Thyroid gland (tissue), 4 donors: ENCODE measurements around the gene ARHGEF28. TPM values are rescaled to one million over a fixed set of nuclear protein-coding genes. Genes with fewer than 3 reads are reported as not detected.

ENCODE experiments used
- DNase-seq, 2 donors: peaks; one replicate each; pipeline ENCODE4 v3.0.0-alpha.2; 2019
- H3K27ac ChIP-seq, 3 donors: fragments of 200-600 bp; sonication (generic); 1 replicate in 2 of 3; 2 replicates in 1 of 3; pipeline ENCODE4 v1.5.1; 2016 to 2019; ENCODE audit warnings: mild to moderate bottlenecking in 1 of 3, moderate library complexity in 1 of 3
- H3K27me3 ChIP-seq: fragments of 200-600 bp; sonication (generic); one replicate; pipeline ENCODE4 v1.5.1; 2019
- H3K36me3 ChIP-seq, 2 donors: fragments of 200-600 bp; sonication (generic); one replicate each; pipeline ENCODE4 v1.5.1; 2016 to 2019
- H3K4me1 ChIP-seq, 2 donors: fragments of 200-600 bp; sonication (generic); one replicate each; pipeline ENCODE4 v1.5.1; 2017 to 2019
- H3K4me3 ChIP-seq, 3 donors: fragments of 200-600 bp; sonication (generic); replicated peaks in 1 of 3; 1 replicate in 2 of 3; 2 replicates in 1 of 3; pipeline ENCODE4 v1.5.1; 2016; ENCODE audit warnings: mild to moderate bottlenecking in 1 of 3
- H3K9me3 ChIP-seq: fragments of 200-600 bp; sonication (generic); one replicate; pipeline ENCODE4 v1.5.1; 2017
- POLR2A ChIP-seq, 2 donors: fragments of 450-650 bp; IDR thresholded peaks; one replicate each; pipeline ENCODE4 v1.6.1; 2017; ENCODE audit warnings: antibody characterized with exemption in 2 of 2, mild to moderate bottlenecking in 2 of 2, moderate library complexity in 1 of 2
- WGBS, 2 donors: methylation state at CpG; one replicate each; pipeline ENCODE4 v1.1.5; 2017; 5-methylcytosine and 5-hydroxymethylcytosine counted together
- intact Hi-C: fragments of 100-400 bp; cut with DNase I; formaldehyde crosslinking; loops from one replicate; pipeline ENCODE4 v1.15.1; 2023
- total RNA-seq, 4 donors: library from RNA; depleted of rRNA; stranded (reverse); fragments of >200 nt; gene quantifications; one replicate each; pipeline ENCODE4 v1.2.3, GENCODE V29; 2016
- TF ChIP-seq, protein P1 (sequence below), 6 experiments: fragments of 200-600 bp in 3 of 6; fragments of 450-650 bp in 3 of 6; sonication (generic) in 3 of 6; IDR thresholded peaks; one replicate each; pipeline ENCODE4 v1.5.1; 2016 to 2019; ENCODE audit warnings: antibody characterized with exemption in 6 of 6, mild to moderate bottlenecking in 2 of 6, inconsistent platforms in 1 of 6, moderate library complexity in 1 of 6

Gene ARHGEF28
- total RNA-seq, 4 donors from 2014 or later: 43.6 to 58.8 (median 55.3) TPM

DNA sequence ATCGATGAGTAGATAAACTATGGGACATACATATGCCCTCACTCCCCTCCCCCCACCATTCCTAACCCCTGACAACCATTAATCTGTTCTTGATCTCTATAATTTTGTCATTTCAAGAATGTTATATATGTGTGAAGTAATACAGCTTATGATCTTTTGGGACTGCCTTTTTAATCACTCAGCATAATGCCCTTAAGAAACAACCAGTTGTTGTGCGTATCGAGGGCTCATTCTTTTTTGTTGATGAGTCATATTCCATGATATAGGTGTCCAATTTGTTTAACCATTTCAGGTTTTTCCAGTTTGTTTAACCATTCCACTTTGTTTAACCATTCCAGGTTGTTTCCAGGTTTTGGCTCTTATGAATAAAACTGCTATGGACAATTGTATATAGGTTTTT, 75.6 kb downstream of the ARHGEF28 start:
- H3K36me3 ChIP-seq: no peaks in the 10 kb centered on the region

DNA sequence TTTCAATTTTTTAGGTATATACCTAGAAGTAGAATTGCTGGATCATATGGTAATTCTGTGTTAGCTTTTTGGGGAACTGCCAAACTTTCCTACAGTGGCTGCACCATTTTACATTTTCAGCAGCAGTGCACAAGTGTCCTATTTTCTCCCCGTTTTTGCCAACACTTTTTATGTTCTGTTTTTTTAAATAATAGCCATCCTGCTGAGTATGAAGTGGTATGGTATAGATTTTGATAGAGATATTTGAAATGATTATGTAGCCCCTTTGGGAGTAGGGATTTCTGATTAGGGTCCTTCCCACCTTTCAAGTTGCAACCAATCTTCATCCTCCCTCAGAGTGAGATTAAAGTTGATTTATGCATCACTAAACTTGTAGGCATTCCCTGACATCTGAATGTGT, 76.5 kb downstream of the ARHGEF28 start:
- TF ChIP-seq, protein P1, sequence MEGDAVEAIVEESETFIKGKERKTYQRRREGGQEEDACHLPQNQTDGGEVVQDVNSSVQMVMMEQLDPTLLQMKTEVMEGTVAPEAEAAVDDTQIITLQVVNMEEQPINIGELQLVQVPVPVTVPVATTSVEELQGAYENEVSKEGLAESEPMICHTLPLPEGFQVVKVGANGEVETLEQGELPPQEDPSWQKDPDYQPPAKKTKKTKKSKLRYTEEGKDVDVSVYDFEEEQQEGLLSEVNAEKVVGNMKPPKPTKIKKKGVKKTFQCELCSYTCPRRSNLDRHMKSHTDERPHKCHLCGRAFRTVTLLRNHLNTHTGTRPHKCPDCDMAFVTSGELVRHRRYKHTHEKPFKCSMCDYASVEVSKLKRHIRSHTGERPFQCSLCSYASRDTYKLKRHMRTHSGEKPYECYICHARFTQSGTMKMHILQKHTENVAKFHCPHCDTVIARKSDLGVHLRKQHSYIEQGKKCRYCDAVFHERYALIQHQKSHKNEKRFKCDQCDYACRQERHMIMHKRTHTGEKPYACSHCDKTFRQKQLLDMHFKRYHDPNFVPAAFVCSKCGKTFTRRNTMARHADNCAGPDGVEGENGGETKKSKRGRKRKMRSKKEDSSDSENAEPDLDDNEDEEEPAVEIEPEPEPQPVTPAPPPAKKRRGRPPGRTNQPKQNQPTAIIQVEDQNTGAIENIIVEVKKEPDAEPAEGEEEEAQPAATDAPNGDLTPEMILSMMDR (IDR thresholded peaks at IDR 0.05): no peak
- no peak for TF ChIP-seq POLR2A (IDR thresholded peaks at IDR 0.05)
- Histone ChIP-seq H3K27ac (no peak overlapping the region), H3K27me3 (no peaks in the 10 kb centered on the region), H3K36me3 (no peaks in the 10 kb centered on the region), H3K9me3 (no peaks in the 10 kb centered on the region), H3K4me3 (no peak overlapping the region), H3K4me1 (peaks cover 0 to 6% of the 10 kb centered on the region in 2 donors)
- WGBS, 2 donors: 70 to 73% methylated on average over 1 of the region's 1 CpG
- intact Hi-C loops: no loop called here
- no peak for DNase-seq

More for the DNA sequence above, 75.6 kb downstream of the ARHGEF28 start:
- intact Hi-C loops: no loop called here
- no peak overlapping the region for H3K27ac ChIP-seq
- no peaks in the 10 kb centered on the region for H3K9me3 ChIP-seq
- H3K27me3 ChIP-seq: no peaks in the 10 kb centered on the region
- H3K4me3 ChIP-seq: no peak overlapping the region
- no peak for DNase-seq
- WGBS, 2 donors: 87 to 89% methylated on average over 3 of the region's 3 CpGs
- peaks cover 0 to 6% of the 10 kb centered on the region in 2 donors for H3K4me1 ChIP-seq
- TF ChIP-seq POLR2A (IDR thresholded peaks at IDR 0.05): no peak
- TF ChIP-seq, protein P1 (IDR thresholded peaks at IDR 0.05): no peak

DNA sequence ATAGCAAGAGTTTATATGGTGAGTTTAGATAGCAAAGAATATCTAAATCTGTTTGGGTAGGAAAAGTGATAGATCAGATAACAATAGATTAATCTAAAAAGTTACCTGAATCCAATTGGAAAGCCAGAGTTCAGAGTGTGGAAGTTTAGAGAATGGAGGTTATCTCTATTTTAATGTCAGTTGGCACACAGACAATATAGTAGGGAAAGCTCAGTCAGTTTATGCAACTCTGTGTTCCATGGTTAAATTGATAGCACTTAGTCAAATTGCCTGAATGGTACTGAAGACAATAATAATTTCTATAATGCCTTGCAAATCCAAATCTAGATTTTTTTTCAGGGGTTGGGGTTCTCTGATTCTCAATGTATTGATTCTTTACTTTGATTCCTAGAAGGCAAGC, 77.0 kb downstream of the ARHGEF28 start:
- no peaks in the 10 kb centered on the region for H3K9me3 ChIP-seq
- H3K36me3 ChIP-seq: no peaks in the 10 kb centered on the region
- TF ChIP-seq, protein P1 (IDR thresholded peaks at IDR 0.05): no peak
- TF ChIP-seq POLR2A (IDR thresholded peaks at IDR 0.05): no peak
- DNase-seq: no peak
- H3K4me3 ChIP-seq: no peak overlapping the region
- intact Hi-C loops: no loop called here
- H3K27me3 ChIP-seq: no peaks in the 10 kb centered on the region
- H3K4me1 ChIP-seq: peaks cover 0 to 6% of the 10 kb centered on the region in 2 donors
- H3K27ac ChIP-seq: no peak overlapping the region

DNA sequence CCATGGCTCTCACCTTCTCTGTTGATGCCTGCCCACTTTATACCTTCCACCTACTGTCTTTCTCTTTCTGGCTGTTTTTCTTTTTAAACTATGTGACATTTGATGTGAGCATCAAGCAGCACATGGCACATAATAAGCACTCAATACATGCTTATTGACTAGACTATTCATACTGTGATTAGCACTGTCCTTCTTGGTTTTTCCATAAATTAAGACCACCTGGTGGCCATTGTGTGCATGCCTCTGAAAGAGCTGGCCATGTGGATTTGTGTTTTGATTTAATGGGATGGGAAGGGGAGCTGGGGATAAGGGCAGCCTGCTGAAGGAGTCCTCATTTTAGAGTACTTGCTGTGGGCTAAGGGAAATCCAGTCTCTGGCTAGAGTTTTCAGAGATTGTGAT, 79.4 kb downstream of the ARHGEF28 start:
- Histone ChIP-seq H3K27ac (no peak overlapping the region), H3K9me3 (no peaks in the 10 kb centered on the region), H3K4me3 (no peak overlapping the region), H3K27me3 (no peaks in the 10 kb centered on the region), H3K4me1 (peaks cover 0 to 6% of the 10 kb centered on the region in 2 donors), H3K36me3 (no peaks in the 10 kb centered on the region)
- DNase-seq: no peak
- intact Hi-C loops: no loop called here
- TF ChIP-seq POLR2A (IDR thresholded peaks at IDR 0.05): no peak
- TF ChIP-seq, protein P1 (IDR thresholded peaks at IDR 0.05): no peak

DNA sequence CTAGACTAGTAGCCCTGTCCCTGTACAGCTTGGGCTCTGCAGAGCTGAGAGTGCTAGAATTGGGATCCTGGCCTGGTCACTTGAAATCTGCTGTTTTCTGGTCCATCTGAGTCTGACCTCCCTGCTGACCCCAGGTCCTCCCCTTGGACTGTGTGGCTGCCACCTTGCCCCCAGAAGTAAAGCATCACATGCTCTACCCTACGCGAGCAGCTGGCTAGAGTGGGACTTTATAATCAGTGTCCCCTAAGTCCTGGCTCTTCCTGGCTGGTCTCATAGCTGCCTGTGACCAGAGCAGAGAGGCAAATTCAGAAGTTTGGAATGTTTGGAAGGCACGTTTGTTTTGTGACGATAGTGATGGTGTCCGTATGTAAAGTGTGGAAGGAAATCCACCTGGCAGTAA, 81.0 kb downstream of the ARHGEF28 start:
- Histone ChIP-seq H3K4me1 (peaks cover 0 to 6% of the 10 kb centered on the region in 2 donors), H3K27ac (no peak overlapping the region), H3K36me3 (no peaks in the 10 kb centered on the region), H3K9me3 (no peaks in the 10 kb centered on the region), H3K27me3 (no peaks in the 10 kb centered on the region), H3K4me3 (no peak overlapping the region)
- TF ChIP-seq POLR2A (IDR thresholded peaks at IDR 0.05): no peak
- TF ChIP-seq, protein P1 (IDR thresholded peaks at IDR 0.05): no peak
- intact Hi-C loops: no loop called here
- no peak for DNase-seq
- WGBS, 2 donors: 87 to 89% methylated on average over 3 to 5 of the region's 5 CpGs
